ENCODE data around the gene DEAF1. TPM values are rescaled to one million over a fixed set of nuclear protein-coding genes. Genes with fewer than 3 reads are reported as not detected.

The DEAF1 gene
- total RNA-seq, 1 experiment from 2014 or later: 30.3 TPM

- DNase-seq (ENCODE audit: extremely low read depth, low read depth): no peak
Observed at GRCh38 chr11:721741-722345, 26.8 kb upstream of the DEAF1 start.

DNA sequence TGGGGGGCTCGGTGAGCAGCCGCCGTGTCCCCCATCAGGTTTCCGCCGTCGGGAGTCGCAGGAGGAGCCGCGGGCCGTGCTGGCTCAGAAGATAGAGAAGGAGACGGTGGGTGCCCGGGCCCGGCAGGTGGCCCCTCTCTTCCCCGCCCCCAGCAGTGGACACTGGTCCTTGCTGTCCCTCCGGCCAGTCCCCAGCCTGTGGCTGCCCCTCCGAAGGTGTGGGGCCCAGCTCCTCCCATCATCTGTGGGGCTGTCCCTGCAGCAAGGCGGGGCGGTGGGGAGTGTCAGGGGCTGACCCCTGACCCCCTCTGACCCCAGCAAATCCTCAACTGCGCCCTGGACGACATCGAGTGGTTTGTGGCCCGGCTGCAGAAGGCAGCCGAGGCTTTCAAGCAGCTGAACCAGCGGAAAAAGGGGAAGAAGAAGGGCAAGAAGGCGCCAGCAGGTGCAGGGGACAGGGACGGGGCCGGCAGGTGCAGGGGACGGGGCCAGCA lies 26.3 kb upstream of the DEAF1 start:
- no peak for DNase-seq (ENCODE audit: extremely low read depth, low read depth)

DNA sequence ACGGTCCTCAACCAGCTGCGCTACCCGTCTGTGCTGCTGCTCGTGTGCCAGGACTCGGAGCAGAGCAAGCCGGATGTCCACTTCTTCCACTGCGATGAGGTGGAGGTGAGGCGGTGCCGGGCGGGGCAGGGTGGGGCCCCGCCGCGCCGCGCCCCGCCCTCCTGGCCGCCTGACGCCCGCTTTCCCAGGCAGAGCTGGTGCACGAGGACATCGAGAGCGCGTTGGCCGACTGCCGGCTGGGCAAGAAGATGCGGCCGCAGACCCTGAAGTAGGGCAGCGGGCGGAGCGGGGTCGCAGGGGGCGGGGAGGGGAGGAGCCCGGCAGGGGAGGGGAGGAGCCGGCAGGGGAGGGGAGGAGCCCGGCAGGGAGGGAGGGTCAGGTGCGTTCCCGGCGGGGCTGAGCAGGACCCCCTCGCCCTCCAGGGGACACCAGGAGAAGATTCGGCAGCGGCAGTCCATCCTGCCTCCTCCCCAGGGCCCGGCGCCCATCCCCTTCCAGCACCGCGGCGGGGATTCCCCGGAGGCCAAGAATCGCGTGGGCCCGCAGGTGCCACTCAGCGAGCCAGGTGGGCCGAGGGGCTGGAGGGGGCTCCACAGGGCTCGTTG lies 25.7 kb upstream of the DEAF1 start:
- no peak for DNase-seq (ENCODE audit: extremely low read depth, low read depth)

DNA sequence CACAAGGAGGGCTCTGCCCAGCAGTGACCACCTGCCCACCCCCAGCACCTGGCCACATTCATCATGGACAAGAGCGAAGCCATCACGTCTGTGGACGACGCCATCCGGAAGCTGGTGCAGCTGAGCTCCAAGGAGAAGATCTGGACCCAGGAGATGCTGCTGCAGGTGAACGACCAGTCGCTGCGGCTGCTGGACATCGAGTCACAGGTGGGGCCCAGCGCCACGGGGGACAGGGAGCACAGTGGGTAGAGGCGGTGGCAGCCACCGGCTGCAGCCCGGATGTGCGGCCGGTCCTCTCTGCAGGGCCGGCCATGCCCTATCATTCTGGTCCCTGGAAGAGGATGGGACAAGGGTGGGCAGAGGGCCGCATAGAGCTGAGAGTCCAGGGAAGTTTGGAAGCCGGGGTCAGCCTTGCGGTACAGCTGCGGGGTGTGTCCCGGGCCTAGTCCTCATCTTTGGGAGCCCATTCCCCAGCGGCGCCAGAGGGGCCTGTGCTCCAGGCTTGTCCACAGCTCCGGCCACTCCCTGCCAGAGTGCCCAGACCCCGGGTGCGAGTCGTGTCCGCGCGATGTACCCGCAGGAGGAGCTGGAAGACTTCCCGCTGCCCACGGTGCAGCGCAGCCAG lies 25.1 kb upstream of the DEAF1 start:
- DNase-seq (ENCODE audit: extremely low read depth, low read depth): no peak

DNA sequence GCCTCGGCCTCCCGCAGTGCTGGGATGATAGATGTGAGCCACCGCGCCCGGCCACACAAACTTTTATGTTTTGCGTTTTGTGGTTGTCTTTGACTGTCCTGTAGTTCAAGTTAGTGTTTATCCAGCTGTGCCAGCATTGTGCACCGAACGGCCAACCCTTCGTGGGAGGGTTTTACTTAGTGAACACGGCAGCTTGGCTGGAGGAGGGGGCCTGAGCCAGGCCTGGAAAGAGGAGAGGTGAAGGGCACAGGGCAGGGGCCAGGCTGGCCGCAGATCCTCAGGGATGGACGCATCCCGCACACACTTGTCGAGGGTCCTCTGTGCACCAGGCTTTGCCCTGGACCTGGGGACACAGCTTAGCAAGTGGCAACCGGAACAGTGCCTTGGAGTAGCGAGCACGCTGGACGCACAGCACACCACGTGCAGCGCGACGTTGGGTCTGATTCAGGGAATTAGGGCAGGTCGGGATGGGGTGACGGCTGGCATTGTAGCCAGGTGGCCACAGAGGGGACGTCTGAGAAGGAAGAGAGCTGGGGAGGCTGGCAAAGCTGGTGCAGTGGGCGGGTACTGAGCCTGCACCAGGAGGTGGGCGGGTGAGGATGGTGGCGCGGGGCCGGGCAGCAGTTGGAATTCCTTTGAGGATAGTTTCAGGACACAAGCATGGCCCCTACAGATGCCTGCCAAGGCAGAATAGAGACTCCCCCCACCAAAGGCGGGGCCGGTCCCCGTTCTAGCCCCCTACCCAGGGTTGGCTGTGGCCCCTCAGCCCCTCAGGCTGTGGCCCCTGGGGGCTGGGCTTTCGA lies 24.4 kb upstream of the DEAF1 start:
- DNase-seq (ENCODE audit: extremely low read depth, low read depth): no peak

GRCh38 chr11:714436-714835 lies 19.4 kb upstream of the DEAF1 start:
- no peak for DNase-seq (ENCODE audit: extremely low read depth, low read depth)

DNA sequence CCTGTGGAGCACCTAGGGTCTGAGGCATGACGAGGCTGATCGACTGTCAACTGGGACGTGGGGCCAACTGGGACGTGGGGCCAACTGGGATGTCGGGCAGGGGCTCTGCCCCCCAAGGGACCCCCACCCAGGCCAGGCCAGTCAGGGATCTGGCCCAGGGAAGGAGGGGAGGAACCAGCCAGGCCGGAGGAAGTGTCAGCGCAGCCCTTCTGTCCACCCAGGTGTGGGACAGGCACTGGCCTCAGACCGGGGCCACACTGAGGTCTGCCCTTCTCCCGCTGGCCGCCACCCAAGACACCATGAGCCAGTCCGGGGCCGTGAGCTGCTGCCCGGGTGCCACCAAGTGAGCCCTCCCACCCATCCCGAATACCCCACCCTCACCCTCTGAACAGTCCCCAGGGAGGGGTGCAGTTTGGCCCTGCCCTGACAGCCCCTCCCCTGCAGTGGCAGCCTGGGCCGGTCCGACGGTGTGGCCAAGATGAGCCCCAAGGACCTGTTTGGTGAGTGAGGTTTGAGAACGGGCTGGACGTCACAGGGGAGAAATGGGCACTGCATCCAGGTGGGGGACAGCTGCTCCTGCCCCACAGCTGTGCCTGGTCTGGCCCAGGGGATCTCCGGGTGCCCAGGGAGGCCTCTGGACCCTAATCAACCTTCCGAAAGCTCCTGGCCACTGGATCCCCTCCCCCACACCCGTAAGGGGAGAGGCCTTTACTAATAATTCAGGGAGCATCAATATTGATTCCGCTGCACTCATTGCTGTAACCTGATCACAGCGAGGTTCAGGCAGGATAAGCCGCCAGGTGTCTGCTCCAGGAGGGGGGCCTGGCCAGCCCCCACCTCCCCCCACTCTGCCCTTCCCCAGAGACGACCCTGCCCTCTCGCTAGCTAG lies 14.3 kb upstream of the DEAF1 start:
- no peak for DNase-seq (ENCODE audit: extremely low read depth, low read depth)

DNA sequence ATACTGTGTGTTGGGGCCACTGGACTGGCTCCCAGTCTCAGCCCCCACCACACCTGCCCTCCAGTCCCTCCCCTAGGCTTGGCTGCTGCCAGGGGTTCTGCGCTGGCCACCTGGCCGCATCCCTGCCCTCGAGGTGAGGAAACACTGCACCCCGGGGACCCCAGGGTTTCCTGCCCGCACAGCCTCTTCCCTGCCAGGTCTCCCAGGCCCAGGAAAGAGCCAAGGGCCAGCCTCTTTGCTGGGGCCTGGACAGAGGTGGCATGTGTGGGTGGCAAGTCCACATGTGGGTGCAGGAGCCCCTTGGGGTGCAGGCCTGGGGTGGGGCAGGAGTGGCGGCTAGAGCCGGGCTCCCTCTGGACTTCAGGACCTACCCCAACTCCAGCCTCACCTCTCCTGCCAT lies 13.5 kb upstream of the DEAF1 start:
- DNase-seq (ENCODE audit: extremely low read depth, low read depth): no peak

- DNase-seq (ENCODE audit: extremely low read depth, low read depth): no peak
Observed at GRCh38 chr11:707817-708420, 12.9 kb upstream of the DEAF1 start.

- no peak for DNase-seq (ENCODE audit: extremely low read depth, low read depth)
Observed at GRCh38 chr11:706957-707816, 12.2 kb upstream of the DEAF1 start.

GRCh38 chr11:706439-706956 lies 11.5 kb upstream of the DEAF1 start:
- no peak for DNase-seq (ENCODE audit: extremely low read depth, low read depth)

DNA sequence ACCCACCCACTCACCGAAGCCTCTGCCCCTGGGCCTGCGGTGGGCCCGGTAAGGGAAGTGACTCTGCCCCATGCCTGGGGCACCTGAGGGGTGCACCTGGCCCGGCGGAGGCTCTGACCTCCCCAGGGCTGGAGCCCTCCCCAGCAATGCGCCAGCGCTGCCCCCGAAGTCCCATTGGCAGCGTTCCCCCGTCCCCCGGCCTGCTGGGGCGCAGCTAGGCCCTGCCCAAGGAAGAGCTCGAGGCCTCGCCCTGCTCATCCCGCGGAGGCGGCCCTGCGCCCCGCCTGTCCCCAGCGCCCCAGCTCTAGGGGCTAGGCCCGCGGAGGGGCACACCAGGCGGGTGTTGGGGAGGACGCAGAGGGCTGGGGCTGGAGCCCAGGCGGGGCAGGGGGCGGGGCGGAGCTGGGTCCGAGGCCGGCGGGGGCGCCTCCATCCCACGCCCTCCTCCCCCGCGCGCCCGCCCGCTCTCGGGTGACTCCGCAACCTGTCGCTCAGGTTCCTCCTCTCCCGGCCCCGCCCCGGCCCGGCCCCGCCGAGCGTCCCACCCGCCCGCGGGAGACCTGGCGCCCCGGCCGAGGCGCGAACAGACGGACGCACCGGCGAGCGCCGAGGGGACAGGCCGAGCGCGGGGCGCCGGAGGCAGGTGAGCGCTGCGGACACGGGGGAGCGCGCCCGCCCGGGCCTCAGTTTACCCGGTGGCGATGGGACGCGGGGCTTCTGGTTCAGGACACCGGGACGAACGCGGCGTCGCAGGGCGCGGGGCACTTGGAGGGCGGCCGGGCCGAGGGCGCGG lies 10.8 kb upstream of the DEAF1 start, which contains the start of gene EPS8L2:
Gene EPS8L2, plus strand, starts transcription at position 586 of the 793 bp plus-strand sequence. CDS start 3,177 bp downstream, outside the sequence.
- DNase-seq (ENCODE audit: extremely low read depth, low read depth): no peak

- DNase-seq (ENCODE audit: extremely low read depth, low read depth): no peak
Observed at GRCh38 chr11:704781-705645, 10.0 kb upstream of the DEAF1 start.

- DNase-seq (ENCODE audit: extremely low read depth, low read depth): no peak
Observed at GRCh38 chr11:704228-704674, 9.2 kb upstream of the DEAF1 start.

DNA sequence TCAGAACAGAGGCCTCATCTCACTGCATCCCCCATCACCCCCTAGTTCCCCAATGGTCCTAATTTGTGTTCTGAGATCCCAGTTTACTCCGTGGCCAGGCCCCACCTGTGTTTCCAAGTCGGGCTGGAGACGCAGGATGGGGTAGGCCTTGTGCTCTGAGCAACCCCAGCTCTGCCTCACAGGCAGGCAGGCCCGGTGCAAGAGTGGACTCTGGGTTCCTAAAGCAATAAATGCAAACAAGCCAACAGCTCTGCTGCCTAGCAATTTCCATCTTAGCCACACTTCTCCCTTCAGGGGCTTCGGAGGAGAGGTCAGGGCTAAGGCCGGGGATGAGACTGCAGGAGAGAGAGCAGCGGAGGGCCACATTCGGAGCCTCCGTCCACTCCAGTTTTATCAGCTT lies 8.5 kb upstream of the DEAF1 start:
- no peak for DNase-seq (ENCODE audit: extremely low read depth, low read depth)
